NOMO-1 treated with DMSO at 0.1 percent for 48 hours (cell line): ENCODE measurements around the gene PARP2.
"Not testable (repeated sequence)": the region's sequence is repeated elsewhere in the genome, so short reads cannot be mapped to it uniquely, and the experiment has no call there.

ENCODE experiments used
- DNase-seq: peaks from one replicate; lab custom pipeline; 2025; ENCODE audit not compliant: unreplicated experiment; lab: John Stamatoyannopoulos, UW

Gene PARP2

DNA sequence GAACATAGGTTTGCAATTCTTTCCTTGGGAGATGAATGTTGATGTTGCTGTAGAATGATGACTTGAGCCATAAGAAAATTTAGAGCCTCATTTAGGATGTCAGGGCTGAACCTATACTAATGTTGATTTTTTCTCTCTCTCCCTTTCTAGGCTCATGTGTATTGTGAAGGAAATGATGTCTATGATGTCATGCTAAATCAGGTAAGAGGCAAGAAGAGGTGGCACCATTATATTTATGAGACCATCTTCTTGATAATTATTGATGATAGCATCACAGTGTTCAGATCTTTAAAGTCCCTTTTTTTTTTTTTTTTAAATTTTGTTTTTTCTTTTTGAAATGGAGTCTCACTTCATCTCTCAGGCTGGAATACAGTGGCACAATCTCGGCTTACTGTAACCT lies 3.3 kb downstream of the PARP2 start:
- no peak for DNase-seq

DNA sequence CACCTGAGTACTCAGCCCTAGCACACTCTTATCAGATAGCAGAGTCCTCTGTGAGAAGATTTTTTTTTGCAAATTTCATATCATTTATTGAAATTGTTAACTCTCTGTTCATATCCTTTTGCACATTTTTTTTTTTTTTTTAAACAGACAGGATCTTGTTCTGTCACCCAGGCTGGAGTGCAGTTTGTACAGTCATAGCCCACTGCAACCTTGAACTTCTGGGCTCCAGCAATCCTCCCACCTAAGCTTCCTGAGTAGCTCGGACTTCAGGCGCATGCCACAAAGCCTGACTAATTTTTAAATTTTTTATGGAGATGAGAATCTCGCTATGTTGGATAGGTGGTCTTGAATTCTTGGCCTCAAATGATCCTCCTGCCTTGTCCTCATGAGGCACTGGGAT lies 4.3 kb downstream of the PARP2 start:
- DNase-seq: no peak

DNA sequence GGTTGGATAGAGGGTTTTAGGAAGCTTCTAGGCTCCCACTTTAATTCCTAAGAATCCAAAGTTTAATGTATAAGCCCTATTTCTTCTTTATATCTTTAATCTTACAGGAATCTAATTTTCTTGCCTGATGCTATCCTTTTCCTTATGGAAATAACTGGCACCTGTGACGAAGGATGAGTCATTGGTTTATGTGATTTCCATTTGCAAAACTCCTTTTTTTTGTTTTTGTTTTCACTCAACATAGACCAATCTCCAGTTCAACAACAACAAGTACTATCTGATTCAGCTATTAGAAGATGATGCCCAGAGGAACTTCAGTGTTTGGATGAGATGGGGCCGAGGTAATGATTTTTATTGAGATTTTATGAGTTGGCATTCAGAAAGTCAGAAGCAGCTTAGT lies 6.8 kb downstream of the PARP2 start:
- DNase-seq: no peak

DNA sequence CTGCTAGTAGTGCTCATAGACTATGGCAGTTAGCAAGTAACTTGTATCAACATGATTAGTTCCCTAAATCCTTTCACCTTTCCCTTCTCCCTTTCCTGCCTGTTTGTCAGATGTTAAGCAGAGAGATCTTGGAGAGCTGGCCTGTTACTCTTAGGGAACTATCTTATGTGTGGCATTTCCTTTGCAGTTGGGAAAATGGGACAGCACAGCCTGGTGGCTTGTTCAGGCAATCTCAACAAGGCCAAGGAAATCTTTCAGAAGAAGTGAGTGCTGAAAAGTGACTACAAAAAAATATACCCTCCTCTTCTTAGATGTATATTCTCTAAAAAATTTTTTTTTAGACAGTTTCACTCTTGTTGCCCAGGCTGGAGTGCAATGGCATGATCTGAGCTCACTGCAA lies 7.4 kb downstream of the PARP2 start:
- DNase-seq: no peak

DNA sequence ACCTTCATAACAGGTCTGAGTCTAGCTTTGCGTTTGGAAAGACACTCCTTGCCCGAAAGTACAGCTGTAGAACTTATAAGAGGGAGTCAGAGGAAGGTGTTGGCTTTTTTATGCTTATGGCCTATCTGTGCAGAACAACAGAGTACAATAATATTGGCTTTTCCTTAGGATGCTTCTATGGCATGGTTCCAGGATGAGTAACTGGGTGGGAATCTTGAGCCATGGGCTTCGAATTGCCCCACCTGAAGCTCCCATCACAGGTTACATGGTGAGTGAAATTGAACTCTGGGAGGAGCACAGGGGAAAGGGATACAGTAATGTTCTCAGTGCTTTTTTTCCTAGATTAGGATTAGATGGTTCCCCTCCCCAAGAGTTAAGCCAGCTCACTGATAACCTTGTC lies 13.0 kb downstream of the PARP2 start:
- DNase-seq: no peak

DNA sequence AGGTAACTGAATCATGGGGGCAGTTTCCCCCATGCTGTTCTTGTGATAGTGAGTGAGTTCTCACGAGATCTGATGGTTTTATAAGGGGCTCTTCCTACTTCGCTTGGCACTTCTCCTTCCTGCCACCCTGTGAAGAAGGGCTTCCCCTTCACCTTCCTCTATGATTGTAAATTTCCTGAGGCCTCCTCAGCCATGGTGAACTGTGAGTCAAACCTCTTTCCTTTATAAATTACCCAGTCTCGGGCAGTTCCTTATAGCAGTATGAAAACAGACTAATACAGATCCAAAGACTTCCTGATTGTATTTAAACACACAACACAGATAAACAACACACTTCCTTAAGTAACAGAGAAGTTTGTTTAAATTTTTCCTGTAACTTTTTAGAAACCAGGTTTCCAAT lies 15.0 kb downstream of the PARP2 start:
- DNase-seq: not testable (repeated sequence)

DNA sequence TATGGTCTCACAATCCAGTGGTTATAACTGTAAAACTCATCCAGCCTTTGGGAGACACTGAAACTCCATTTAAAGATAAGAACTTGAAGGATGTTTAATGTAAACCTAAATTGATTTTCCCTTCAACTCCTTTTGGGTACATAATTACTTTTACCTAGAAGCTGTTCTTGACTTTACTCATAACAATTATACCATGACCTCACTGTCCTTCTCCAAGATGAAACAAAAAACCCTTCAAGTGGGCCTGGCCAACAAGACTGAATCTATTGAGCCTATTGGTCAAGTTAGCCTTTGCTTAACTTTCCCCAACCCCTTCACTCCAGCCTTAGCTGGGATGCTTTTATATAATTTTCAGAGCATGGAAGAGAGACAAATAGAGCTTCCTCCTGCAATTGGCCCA lies 22.5 kb downstream of the PARP2 start:
- no peak for DNase-seq

DNA sequence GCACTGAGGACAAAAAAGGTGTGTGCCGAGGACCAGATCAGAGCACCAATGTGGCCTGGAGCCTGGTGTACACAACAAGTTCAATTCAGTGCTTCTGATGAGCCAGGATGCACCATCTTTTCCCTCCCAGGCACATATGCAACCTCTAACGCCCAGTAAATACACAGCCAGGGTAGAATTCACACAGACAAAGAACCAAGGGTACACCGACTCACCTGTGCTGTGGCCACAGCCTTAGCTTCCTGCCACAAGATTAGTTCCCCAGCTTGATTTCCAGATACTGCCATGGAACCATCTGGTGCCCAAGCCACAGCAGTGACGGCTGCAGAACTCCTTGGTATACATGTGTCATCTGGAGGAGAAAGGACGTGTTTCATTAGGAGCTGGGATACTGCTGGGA lies 29.4 kb downstream of the PARP2 start:
- no peak for DNase-seq

DNA sequence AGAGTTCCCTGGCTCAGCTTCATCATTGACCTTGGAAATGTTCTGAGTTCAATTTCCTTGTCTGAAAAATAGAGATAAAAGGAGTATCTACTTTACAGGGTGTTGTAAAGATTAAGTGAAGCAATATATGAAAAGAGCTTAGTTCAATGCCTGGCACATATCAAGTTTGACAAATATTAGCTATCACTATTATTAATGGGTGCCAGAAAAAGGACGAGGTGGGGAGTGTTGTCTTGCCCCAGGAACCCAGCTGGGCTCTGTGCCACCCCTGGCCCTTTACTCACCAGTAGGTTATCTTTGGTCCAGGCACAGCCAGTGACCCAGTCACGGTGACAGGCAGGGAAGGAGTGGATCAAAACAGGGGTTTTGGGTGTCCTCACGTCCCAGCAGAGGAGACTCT lies 32.0 kb downstream of the PARP2 start:
- DNase-seq: no peak

DNA sequence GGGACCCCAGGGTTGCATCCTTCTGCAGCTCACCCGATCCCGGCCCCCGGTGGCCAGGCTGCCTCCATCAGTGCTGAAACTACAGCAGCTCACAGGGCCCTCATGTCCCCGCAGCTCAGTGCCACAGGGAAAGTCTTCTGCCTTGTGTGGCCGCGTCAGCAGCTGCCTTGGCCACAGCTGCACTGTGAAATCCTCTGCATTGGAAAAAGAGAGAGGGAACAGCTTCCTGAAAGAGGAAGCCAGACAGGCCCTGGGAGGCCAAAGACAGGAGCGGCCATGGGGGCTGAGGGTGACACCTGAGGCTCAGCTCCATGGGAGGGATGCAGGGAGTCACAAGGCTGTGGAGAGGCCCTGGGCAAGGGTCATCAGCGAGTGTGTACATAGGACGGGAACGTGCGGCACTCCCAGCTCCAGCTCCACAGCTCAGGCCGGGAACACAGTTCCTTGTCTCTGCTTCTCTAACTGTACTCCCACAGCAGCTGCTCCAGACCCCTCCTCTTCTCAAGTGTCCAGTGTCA lies 32.7 kb downstream of the PARP2 start:
- DNase-seq: no peak

DNA sequence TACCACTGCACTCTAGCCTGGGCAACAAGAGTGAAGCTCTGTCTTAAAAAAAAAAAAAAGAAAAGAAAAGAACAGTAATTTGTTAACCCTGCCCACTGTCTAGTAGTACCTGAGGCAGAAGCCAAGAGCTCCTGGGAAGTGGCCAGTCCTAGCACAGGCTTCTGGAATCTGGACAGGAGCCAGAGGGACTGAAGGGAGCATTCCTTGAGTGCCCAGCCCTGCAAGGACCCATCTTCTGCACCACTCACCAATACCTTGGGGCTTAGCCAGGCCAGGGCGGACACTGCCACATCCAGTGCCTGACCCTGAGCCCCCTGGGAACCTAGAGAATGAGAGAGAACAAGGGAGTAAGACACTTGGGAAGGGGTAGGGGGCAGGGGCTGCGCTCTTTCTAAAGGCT lies 33.7 kb downstream of the PARP2 start:
- no peak for DNase-seq

DNA sequence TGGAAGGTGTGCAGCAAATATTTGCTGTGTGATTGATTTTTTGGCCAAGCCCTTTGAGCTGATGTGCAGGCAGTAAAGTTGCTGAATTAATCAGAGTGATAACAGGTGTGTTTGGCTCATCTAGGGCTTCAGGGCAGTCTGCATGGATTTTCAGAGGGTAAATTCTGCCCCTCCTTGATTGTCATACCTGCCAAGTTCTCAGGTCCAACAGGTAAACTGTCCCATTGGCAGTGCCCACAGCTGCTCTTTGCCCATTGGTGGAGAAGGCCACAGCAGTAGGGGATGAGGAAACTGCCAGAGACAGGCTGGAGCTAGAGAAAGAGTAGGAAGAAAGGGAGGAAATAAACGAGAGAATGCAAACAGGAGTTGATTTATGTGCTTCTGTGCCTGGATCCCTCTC lies 36.3 kb downstream of the PARP2 start:
- no peak for DNase-seq

DNA sequence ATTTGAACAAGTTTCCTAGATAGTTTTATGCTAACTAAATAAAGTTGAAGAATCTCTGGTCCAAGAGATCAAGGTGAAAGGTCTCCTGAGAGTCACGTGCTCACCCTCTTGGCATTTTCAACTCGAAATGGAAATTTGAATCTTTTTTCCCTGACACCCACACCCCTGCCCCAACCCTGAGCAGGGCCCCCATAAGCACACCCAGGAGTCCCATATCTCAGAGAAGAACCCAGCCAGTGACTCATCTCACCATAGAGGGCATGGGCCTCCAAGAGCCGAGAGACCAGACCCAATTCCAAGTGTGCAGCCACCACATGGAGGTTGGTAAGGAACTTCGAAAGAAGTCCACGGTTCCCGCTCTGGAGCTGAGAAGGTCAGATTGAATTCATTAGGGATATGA lies 37.2 kb downstream of the PARP2 start:
- DNase-seq: no peak

DNA sequence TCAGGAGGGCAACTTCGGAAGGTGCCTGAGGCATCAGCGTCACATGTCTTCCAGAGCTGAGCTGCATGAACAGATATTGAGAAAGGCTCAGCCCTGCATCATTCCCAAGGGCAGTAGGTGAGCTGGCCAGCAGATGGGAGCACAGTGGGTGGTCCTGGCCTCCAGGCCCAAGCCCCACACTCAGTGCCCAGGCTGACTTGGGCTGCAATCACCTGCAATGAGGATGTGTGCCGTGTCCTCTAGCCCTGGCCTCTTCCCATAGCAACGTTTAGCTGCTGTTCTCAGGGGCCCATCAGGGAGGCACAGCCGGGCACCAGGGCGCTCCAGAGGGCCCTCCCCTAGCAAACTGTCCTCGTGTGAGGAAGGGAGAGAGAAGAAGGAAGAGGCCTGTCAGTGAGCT lies 37.9 kb downstream of the PARP2 start:
- DNase-seq: no peak

DNA sequence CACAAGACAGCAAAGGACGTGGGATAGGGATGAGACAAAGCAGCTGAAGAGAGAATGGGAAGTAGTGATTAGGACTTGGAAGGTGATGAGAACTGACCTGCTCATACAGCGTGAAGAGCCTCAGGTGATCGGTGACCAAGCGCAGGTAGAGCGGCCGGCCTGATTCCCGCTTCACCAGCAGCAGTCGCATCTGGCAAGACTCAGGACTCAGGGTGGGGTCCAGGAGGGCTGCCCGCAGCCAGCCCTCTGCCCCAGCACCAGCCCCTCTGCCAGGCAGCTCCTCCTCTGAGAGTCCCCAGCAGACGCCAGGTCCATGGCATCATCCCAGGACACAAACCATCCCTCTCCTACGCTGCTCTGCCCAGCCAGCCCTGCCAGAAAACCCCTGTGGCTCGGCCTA lies 39.1 kb downstream of the PARP2 start:
- DNase-seq: no peak

DNA sequence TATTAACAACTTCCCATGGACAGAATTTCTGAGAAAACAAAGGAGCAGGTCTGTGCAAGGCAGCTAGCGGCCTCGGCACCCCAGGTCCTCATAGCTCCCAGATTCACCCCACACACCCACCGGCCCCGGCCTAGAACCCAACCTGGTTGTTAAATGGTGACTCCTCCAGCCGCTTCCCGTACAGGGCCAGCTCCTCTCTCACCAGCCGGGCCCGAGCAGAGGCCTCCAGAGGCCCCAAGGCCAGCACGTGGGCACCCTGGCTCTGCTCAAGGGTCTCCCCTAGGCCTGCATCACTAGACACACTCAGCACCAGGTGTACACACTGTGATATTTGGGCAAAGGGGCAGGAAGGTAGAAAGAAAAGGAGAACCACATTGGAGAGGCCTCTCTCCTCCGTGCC lies 39.6 kb downstream of the PARP2 start:
- no peak for DNase-seq

DNA sequence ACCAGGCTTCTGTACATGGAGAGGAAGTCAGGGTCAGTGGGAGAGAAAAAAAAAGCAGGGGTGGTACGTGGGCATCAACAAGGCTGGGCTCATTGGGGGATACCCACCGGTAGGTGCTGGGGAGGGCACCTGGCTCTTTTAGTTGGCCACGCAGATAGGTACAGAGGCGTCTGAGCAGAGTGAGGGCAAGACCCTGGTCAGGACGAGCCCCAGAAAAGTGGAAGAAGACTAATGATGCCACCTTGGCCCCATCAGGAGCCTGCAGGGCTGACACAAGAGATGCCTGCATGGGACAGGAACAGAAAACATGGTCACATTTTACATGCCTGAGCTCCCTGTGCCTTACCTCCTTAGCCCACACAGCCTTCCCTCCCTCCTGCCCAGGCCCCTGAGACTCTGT lies 40.2 kb downstream of the PARP2 start:
- DNase-seq: no peak

DNA sequence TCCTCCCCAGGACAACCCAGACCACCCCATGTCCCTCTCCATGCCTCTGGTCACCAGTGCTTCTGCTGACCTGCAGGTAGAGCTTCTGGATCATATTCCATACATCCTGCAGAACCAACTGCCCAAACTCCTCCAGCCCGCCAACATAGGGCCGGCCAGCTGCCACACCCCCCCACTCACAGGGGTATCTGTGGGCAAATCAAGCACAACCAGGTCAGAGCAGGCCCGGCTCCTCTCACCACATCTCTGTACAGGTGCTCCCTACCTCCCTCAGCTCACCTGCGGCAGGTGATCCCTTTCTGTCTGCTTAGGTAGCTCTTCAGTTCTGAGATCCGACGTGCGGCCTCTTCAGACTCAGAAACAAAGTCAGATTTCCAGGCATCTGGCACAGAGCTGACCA lies 40.9 kb downstream of the PARP2 start:
- DNase-seq: no peak

DNA sequence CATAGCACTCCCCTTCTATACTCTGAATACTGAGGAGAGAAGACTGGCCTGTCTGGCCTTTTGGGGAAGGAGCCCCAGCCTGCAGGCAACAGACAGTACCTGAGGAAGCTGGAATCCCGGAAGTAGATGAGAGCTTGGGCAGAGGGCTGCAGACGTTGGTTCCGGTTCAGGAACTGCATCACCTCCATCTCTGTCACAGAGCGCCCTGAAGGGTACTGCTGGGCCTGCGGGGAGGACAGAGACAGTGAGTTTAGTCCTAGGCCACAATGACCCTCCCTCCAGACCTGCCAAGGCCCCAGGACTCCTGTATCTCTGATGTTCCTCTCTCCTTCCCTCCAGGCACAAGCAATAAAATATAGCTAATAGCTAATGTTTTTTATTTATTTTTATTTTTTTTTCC lies 41.5 kb downstream of the PARP2 start:
- DNase-seq: no peak

DNA sequence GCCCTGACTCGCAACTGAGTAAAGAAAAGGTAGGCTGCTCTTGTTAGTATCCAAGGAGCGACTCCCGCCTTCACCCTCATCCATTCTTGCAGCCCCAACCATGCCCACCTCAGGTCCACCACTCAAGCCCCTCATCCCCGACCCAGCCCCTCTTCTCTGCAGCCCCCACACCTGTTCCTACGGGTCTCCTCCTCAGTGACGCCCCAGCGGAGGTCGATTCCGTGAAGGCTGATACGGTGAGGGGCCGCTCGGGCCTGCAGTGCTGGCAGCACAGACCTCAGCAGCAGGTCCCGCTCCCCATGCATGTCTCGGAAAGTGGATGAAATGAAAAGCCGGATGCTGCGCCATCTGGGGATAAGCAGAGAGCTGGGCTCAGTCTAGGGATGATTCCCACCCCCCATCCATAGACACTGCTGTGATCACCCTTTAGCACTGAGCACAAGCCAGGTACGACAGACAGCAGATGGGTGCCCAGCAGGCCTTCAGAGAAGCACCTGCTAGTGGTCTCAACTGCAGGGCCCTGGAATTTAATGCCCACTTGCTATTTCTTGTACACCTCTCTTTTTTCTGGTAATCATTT lies 42.9 kb downstream of the PARP2 start:
- DNase-seq: no peak

DNA sequence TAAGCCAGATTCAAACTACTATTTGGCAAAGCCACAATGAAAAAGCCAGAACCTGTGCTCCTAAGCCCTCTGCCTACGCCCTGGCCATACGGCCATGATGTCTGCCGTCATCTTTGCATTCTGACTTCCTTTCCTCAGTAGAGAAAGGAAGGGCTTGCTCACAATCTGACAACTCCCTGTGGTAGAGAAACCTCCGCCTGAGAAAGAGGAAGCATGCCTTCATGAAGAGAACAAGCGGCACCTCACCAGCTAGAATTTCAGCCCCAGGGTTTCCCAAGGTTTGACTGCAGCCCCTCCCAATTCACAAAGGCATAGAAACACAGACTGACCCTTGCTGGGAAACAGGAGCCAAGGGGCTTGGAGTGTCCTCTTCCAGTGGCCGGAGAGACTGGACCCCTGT lies 44.1 kb downstream of the PARP2 start:
- DNase-seq: peak; percentile 76

DNA sequence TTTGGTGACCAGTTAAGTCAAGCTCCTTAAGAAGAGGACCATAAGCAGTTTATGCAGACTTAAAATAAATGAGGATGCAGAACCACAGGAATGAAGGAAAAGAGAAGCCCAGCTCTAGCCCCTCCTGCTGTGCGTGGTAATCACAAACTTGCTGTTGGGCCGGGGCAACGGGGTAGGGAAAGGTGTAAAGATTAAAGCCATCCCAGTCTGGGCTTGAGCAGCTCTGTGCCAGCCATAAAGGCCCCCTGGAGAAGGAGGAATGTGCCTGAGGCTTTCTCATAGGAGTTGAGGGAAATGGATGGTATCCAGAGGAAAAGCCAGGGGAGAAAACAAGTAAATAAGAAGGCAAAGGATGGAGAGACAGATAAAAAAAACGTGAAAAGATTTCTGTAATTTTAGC lies 44.7 kb downstream of the PARP2 start:
- no peak for DNase-seq

DNA sequence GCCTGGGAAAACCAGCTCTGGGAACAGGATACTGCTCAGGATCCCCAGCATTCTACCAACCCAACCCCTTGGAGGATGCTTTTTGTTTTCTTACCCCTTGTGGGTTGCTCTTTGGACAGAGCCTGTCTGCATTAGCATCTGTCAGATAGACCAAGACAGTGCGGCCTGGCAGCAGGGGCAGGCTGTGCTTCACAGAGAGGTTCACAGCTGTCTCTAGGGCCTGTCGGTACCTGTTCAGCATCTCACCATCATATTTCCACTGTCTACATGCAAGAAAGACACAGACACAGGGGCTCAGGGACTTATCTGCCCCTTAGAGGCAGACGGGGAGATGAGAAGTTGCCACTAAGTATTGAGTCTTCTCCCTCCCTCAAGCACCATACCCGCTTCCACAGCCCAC lies 48.1 kb downstream of the PARP2 start:
- DNase-seq: no peak

DNA sequence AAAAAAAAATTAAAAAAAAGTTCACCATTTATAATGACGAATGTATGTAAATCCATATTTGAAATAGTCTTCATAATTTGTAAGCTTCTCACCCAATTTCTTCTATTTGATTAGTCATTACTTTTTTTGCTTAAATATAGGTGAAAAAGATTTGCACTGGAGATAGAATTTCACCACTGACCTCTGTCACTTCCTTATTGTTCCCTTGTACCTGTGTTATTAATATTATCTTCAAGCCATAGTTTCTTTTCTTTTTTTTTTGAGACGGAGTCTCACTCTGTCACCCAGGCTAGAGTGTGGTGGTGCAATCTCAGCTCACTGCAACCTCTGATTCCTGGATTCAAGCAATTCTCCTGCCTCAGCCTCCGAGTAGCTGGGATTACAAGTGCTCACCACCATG lies 54.1 kb downstream of the PARP2 start:
- DNase-seq: no peak
